ENCODE results near the gene A3GALT2.

The A3GALT2 gene

DNA sequence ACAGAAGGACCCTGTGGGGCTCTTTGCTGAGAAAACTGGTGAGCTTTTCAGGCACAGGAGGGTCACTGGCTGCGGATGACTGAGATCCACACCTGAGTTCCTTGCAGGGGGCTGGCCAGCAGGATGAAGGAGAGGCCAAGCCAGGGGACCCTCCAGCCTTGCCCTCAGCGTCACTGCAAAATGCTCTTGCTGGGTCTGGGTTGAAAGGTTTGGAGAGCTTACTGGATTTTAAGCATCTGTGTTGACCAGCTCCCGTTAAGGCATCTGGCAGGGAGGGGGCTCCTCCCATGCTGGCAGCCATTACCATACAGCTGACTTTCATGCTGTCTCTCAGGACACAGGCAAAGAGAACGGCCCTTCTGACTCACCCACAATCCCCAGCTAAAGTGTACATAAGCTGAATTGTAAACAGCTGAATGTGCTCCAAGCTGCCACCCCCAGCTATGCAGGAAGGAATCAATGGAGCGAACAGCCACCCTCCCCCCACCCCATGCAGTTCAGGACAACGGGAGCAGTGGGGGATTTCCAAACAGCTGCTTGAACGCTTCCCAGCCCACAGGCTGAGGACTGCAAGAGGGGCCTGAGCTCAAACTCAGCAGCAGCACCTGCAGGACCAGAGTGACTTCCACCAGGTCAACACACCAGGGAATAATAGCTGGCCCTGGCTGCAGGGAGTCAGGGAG lies 21.3 kb upstream of the A3GALT2 start:
- TF ChIP-seq, protein P1, sequence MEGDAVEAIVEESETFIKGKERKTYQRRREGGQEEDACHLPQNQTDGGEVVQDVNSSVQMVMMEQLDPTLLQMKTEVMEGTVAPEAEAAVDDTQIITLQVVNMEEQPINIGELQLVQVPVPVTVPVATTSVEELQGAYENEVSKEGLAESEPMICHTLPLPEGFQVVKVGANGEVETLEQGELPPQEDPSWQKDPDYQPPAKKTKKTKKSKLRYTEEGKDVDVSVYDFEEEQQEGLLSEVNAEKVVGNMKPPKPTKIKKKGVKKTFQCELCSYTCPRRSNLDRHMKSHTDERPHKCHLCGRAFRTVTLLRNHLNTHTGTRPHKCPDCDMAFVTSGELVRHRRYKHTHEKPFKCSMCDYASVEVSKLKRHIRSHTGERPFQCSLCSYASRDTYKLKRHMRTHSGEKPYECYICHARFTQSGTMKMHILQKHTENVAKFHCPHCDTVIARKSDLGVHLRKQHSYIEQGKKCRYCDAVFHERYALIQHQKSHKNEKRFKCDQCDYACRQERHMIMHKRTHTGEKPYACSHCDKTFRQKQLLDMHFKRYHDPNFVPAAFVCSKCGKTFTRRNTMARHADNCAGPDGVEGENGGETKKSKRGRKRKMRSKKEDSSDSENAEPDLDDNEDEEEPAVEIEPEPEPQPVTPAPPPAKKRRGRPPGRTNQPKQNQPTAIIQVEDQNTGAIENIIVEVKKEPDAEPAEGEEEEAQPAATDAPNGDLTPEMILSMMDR (conservative IDR thresholded peaks at IDR 0.05; ENCODE audit: low read length), result no peak
- TF ChIP-seq EZH2phosphoT487 (IDR thresholded peaks at IDR 0.05; ENCODE audit: borderline replicate concordance), result no peak
- no peak overlapping the region for H3K4me3 ChIP-seq (ENCODE audit: low read length, poor library complexity, severe bottlenecking)
- peaks cover 76% of the 10 kb centered on the region for H4K20me1 ChIP-seq (ENCODE audit: insufficient read depth, low read length, poor library complexity, severe bottlenecking)
- no peak overlapping the region for H2AFZ ChIP-seq (ENCODE audit: low read length)
- peaks cover 51% of the 10 kb centered on the region for H3K4me1 ChIP-seq (ENCODE audit: insufficient read depth, low read length, poor library complexity, severe bottlenecking)
- H3K27me3 ChIP-seq (ENCODE audit: insufficient read depth, low read length, poor library complexity, severe bottlenecking), result no peaks in the 10 kb centered on the region
- H3F3A ChIP-seq (ENCODE audit: low read depth), result no peaks in the 10 kb centered on the region
- peak overlapping the region; percentile 47 for H3K4me2 ChIP-seq (ENCODE audit: low read depth, low read length, poor library complexity, severe bottlenecking)
- no peak overlapping the region for H3K9ac ChIP-seq (ENCODE audit: low read depth, low read length, poor library complexity, severe bottlenecking)
- no peaks in the 10 kb centered on the region for H3K36me3 ChIP-seq (ENCODE audit: insufficient read depth, low read length)
- H3K79me2 ChIP-seq (ENCODE audit: insufficient read depth, low read length), result peaks cover 100% of the 10 kb centered on the region
- H3K9me2 ChIP-seq (replicated peaks; ENCODE audit: low read depth, low read length), result no peaks in the 10 kb centered on the region
- no peaks in the 10 kb centered on the region for H3K9me3 ChIP-seq (ENCODE audit: insufficient read depth, low read depth, low read length)

DNA sequence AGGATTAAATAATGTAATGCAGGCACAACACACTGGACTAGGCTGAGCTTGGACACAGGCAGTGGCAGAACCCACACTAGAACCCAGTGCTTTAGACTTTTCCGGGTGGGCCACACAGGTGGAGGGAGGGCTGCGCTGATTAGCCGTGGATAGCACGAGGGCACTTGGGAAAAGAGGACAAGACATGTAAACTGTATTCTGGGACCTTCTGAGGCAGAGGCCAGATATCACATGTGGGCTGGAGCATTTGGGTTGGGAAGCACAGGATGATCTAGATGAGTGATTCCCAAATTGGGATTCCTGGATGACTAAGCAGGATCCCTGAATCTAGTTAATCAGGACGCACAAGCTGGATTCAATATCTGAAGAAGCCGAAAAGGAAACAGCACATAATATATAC lies 20.3 kb upstream of the A3GALT2 start:
- H3K4me2 ChIP-seq (ENCODE audit: low read depth, low read length, poor library complexity, severe bottlenecking), result peak overlapping the region; percentile 3
- no peak for TF ChIP-seq EZH2phosphoT487 (IDR thresholded peaks at IDR 0.05; ENCODE audit: borderline replicate concordance)
- TF ChIP-seq, protein P1 (conservative IDR thresholded peaks at IDR 0.05; ENCODE audit: low read length), result no peak
- H3K79me2 ChIP-seq (ENCODE audit: insufficient read depth, low read length), result peaks cover 99% of the 10 kb centered on the region
- H3K9me2 ChIP-seq (replicated peaks; ENCODE audit: low read depth, low read length), result no peaks in the 10 kb centered on the region
- peaks cover 69% of the 10 kb centered on the region for H4K20me1 ChIP-seq (ENCODE audit: insufficient read depth, low read length, poor library complexity, severe bottlenecking)
- no peak overlapping the region for H3K9ac ChIP-seq (ENCODE audit: low read depth, low read length, poor library complexity, severe bottlenecking)
- H3K27me3 ChIP-seq (ENCODE audit: insufficient read depth, low read length, poor library complexity, severe bottlenecking), result no peaks in the 10 kb centered on the region
- H3K36me3 ChIP-seq (ENCODE audit: insufficient read depth, low read length), result no peaks in the 10 kb centered on the region
- H2AFZ ChIP-seq (ENCODE audit: low read length), result no peak overlapping the region
- no peaks in the 10 kb centered on the region for H3K9me3 ChIP-seq (ENCODE audit: insufficient read depth, low read depth, low read length)
- no peaks in the 10 kb centered on the region for H3F3A ChIP-seq (ENCODE audit: low read depth)
- no peak overlapping the region for H3K4me3 ChIP-seq (ENCODE audit: low read length, poor library complexity, severe bottlenecking)
- peaks cover 41% of the 10 kb centered on the region for H3K4me1 ChIP-seq (ENCODE audit: insufficient read depth, low read length, poor library complexity, severe bottlenecking)

DNA sequence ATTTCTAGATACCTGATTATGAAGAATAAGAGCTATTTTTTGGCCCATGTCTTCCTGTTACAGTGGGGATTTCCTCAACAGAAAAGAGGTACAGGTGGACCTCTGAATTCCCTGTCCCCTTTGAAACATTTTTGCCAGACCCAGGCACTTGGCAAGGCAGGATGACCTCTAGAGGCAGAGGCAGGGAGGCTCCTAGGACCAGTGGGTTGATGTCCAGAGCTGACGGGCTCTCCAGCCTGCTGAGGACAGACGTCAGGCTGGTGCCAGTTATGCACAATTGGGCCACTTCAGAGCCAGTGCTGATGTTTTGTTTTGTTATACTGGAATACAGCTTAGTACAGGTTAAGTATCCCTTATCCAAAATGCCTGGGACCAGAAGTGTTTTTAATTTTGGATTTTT lies 18.5 kb upstream of the A3GALT2 start:
- TF ChIP-seq, protein P1 (conservative IDR thresholded peaks at IDR 0.05; ENCODE audit: low read length), result no peak
- no peak for TF ChIP-seq EZH2phosphoT487 (IDR thresholded peaks at IDR 0.05; ENCODE audit: borderline replicate concordance)
- H3K9me2 ChIP-seq (replicated peaks; ENCODE audit: low read depth, low read length), result no peaks in the 10 kb centered on the region
- peaks cover 25% of the 10 kb centered on the region for H3K4me1 ChIP-seq (ENCODE audit: insufficient read depth, low read length, poor library complexity, severe bottlenecking)

More for the DNA sequence above, 18.5 kb upstream of the A3GALT2 start:
- H3K4me2 ChIP-seq (ENCODE audit: low read depth, low read length, poor library complexity, severe bottlenecking), result peak overlapping the region; percentile 3
- H3K36me3 ChIP-seq (ENCODE audit: insufficient read depth, low read length), result peaks cover 6% of the 10 kb centered on the region; the same call in 1 of the 2 replicates
- H3K9me3 ChIP-seq (ENCODE audit: insufficient read depth, low read depth, low read length), result no peaks in the 10 kb centered on the region
- peaks cover 58% of the 10 kb centered on the region for H4K20me1 ChIP-seq (ENCODE audit: insufficient read depth, low read length, poor library complexity, severe bottlenecking)
- H2AFZ ChIP-seq (ENCODE audit: low read length), result no peak overlapping the region
- peaks cover 98% of the 10 kb centered on the region for H3K79me2 ChIP-seq (ENCODE audit: insufficient read depth, low read length)
- no peaks in the 10 kb centered on the region for H3K27me3 ChIP-seq (ENCODE audit: insufficient read depth, low read length, poor library complexity, severe bottlenecking)
- no peak overlapping the region for H3K4me3 ChIP-seq (ENCODE audit: low read length, poor library complexity, severe bottlenecking)
- H3F3A ChIP-seq (ENCODE audit: low read depth), result no peaks in the 10 kb centered on the region
- no peak overlapping the region for H3K9ac ChIP-seq (ENCODE audit: low read depth, low read length, poor library complexity, severe bottlenecking)
